HG03025 (cell line): ENCODE data around the gene HHIP.

ENCODE experiments used
- ATAC-seq: cut with Tn5 transposase; IDR thresholded peaks from one replicate; pipeline ENCODE4 v1.9.1; 2021; ENCODE audit warnings: mild to moderate bottlenecking, moderate library complexity; ENCODE audit not compliant: unreplicated experiment, low FRiP score

HHIP gene

GRCh38 chr4:144645631-144646522 lies at the start of gene HHIP:
Gene HHIP, plus strand, starts transcription at chr4:144646156. Its CDS starts 520 bp downstream, at chr4:144646676.
- no peak for ATAC-seq

- ATAC-seq, result no peak
Measured at GRCh38 chr4:144597171-144597570, 48.8 kb upstream of the HHIP start.

DNA sequence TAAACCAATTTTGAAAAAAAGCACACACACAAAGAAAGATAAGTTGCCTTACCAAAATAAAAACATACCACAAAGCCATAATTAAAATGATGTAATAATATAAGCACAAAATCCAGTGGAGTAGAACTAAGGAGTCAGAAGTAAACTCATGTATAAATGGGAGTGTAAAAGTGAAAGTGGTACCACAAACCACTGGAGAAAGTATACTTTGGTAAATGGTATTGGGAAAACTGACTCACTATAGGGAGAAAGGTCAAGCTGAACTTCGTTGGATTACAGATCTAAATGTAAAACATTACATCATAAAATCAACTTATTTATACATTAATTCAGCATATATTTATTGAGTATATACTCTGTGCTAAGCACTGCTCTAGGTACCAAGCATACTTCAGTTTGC lies 46.3 kb upstream of the HHIP start:
- ATAC-seq, result no peak

GRCh38 chr4:144611850-144612249 lies 34.1 kb upstream of the HHIP start:
- ATAC-seq, result no peak

DNA sequence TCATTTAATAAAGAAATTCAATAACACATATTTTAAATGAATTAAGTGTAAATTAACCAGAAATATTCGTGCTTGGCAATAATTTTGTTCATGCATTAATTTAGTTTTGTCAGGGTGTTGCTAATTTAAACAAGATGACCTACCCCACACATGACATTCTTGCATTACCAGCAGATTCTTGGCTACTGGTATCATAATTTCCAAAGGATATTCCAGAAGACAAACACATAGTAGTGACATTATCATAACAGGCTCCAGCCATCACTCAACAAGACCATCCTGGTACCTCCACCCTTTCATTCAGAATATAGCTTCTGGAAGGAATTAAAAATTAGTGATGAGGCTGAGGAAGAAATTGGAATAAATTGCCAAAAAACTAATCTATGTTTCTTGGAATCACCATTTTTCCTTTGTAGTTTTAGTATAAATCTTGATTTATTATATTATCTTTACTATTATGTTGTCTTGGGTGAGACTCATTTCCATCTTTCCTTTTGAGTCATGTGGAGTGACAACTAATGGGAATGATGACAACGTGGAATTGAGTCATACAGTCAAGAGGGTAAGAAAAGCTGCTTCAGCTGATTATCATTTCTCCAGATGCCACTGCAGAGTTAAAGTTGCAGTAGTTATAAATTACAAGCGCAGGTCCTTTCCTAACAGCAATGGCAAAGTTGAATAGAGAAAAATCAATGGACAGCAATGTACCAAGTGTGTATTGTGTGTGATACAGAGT lies 30.9 kb upstream of the HHIP start:
- ATAC-seq, result no peak

- ATAC-seq, result no peak
Measured at GRCh38 chr4:144621681-144622080, 24.3 kb upstream of the HHIP start.

GRCh38 chr4:144627663-144628076 lies 18.3 kb upstream of the HHIP start:
- no peak for ATAC-seq

DNA sequence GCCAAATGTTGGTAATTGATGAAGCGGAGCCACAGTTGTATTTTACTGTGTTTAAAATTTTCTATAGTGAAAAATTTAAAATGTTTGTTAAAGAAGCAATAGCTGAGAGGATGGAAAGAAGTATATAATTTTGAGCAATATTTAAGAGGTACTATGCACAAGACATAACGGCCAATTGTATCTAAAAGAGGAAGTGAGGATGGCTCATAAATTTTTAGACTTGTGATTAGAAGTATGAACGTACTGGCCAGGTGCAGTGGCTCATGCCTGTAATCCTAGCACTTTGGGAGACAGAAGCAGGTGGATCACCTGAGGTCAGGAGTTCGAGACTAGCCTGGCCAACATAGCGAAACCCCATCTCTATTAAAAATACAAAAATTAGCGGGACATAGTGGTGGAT lies 12.7 kb upstream of the HHIP start:
- ATAC-seq, result no peak

- ATAC-seq, result peak; percentile 100
Measured at GRCh38 chr4:144634978-144635747, 10.8 kb upstream of the HHIP start.

DNA sequence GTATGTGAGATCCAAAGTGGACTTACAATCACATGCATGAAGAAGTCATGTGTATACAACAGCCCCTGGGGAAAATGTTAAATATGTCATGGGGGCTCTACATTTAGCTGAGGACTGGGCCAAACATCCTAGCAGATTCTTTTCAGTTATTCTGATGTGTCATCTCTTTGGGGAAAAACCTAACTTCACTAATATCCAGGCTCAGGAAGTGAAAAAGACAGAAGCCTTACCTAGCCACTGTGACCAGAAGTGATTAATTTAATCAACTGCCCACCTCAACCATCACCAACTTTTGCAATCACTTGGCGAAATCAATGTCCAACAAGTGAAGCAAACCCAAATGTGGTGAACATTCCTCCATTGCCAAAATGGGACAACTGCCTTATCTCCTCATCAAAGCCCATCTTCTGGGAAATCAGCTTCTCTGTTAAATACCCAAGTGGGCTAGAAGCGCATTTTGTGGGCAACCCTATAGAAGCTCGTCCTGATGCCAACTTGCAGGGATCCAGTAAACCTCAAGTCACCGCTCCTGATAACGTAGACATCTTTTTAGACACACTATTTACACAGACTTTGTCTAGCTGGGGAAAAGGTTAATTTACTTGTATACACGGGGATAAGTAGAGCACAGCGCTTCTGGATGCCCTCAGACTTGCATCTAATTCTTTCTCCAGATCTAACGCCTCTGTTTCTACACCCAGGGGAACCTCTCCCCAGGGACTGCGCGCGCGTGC lies 1.4 kb upstream of the HHIP start:
- ATAC-seq, result no peak

DNA sequence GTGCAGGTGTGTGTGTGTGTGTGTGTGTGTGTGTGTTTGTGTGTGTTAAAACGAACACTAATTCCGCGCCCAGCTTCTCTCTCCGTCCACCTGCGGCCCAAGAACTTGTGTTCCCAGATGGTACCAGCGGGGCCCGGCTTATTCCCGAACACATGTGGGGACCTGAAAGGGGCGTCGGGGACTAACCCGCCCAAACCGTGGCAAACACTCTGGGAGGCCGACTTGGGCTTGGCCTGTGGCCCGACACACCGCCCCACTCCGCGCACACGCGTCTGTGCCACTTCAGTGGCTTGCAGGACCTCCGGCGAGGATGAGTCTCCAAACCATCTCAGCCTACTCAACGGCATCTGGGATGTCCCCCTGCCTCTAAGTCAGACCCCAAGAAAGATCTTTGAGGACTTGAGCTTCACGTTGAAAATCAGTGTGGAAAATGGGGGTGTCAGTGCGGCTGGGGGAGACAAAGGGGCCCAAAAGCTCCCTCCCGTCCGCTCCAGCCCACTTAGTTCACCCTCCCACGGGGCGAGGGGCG lies 790 bp upstream of the HHIP start:
- no peak for ATAC-seq

- no peak for ATAC-seq
Measured at GRCh38 chr4:144646523-144647094, 653 bp downstream of the HHIP start.

DNA sequence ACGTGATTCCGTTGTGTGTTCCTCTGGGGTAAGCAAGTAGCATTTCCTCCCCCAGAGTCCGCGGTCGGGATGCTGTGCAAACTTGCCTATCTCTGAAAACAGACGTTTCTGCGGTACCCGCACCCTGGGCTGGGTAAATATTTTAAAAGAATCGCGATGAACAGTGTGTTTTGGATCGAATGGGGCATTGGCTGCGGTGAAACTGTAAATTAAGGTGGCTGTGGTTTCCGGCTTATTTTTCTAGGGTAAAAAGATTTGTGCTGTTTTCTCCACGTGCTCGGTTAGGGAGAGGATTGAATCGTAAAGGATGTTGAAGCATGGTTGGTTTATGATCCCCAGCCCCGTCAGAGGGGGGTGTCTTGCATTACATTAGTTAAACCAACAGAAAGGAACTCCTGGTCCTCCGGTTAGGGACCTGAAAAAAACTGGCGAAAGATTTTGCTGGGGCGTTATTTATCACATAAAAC lies 1.2 kb downstream of the HHIP start:
- no peak for ATAC-seq

DNA sequence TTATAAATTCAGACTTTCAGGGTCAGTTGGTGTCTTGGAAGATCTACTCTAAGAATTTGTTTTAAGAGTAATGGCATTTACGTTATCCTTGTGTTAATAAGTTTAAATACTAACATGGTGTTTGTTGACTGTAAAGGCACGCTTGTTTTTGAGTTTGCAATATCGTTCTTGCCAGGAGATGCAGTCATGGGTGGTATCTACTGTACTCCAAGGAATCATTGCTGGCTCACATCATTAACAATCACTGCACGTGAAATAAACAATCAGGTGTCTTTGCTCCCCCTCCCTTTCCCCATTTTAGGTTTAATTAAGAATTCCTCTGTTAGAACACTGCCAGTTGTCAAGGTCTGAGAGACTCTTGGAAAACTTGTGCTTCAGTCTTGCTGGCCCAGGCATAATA lies 1.6 kb downstream of the HHIP start:
- ATAC-seq, result no peak

DNA sequence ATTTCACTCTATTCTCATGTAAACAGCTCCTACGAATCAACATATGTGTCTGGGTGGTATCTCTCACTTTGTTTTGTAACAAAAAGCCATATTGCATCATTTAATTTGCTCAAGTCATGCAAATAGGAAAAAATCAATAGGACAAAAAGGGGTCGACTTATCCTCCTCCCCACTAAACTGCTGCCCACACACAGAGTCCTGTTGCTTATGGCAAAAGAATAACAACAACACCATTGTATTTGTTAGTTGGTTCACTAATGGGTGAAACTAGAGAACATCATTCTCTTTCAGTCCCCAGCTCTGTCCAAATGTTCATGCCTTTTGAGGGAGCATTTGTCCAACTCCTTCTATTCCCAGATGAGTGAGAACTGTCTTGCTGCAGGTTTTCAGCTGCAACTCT lies 2.1 kb downstream of the HHIP start:
- ATAC-seq, result no peak

- ATAC-seq, result no peak
Measured at GRCh38 chr4:144649646-144650045, 3.7 kb downstream of the HHIP start.

DNA sequence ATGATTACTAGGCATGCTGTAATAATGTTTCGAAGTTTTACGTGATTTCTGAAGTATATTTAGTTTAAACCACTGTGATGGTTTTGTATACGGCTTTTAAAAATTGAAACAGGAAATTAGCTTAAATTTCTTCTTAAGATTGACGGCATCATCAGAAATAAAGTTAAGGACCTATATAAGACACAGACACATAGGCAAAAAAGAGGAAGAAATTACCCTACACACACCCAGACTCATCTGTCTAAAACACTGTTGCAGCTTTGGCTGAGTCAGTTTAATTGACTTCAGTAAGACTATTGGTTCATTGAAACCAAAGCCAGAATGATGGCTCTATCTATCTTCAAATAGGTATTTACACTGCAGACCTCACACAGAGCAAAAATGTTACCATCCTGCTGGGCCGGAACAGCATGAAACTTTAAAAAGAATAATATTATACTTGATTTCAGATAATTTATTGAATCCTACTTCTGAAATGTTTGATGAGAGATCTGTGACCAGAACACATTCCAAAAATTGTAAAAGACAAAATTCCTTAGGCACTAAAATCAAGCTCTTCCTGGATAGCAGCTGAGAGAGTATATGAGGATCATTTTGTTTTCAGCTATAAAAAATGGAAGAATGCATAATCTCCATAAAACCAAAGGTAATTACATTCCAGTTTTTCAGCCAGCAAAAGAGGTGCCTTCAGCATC lies 4.5 kb downstream of the HHIP start:
- ATAC-seq, result no peak

GRCh38 chr4:144653781-144654545 lies 8.0 kb downstream of the HHIP start:
- no peak for ATAC-seq
